Measurements from ENCODE around the gene FGL2.
"Not testable (repeated sequence)": the region's sequence is repeated elsewhere in the genome, so short reads cannot be mapped to it uniquely, and the experiment has no call there.

The FGL2 gene

GRCh38 chr7:77226357-77226839 is 26.8 kb upstream of the FGL2 start:
- Histone ChIP-seq H3K4me3 (ENCODE audit: low read depth, low read length) (no peak overlapping the region), H3K9ac (no peak overlapping the region), H3K4me2 (ENCODE audit: low read length) (no peak overlapping the region), H3K27ac (no peak overlapping the region), H2AFZ (no peak overlapping the region), H3K36me3 (ENCODE audit: control insufficient read depth, insufficient read depth, low read length) (no peaks in the 10 kb centered on the region), H3K27me3 (ENCODE audit: control insufficient read depth, insufficient read depth, low read length) (no peaks in the 10 kb centered on the region), H3K79me2 (no peaks in the 10 kb centered on the region), H3K4me1 (no peaks in the 10 kb centered on the region), H3K9me3 (ENCODE audit: control insufficient read depth, low read length) (no peaks in the 10 kb centered on the region)
- TF ChIP-seq, protein P1, sequence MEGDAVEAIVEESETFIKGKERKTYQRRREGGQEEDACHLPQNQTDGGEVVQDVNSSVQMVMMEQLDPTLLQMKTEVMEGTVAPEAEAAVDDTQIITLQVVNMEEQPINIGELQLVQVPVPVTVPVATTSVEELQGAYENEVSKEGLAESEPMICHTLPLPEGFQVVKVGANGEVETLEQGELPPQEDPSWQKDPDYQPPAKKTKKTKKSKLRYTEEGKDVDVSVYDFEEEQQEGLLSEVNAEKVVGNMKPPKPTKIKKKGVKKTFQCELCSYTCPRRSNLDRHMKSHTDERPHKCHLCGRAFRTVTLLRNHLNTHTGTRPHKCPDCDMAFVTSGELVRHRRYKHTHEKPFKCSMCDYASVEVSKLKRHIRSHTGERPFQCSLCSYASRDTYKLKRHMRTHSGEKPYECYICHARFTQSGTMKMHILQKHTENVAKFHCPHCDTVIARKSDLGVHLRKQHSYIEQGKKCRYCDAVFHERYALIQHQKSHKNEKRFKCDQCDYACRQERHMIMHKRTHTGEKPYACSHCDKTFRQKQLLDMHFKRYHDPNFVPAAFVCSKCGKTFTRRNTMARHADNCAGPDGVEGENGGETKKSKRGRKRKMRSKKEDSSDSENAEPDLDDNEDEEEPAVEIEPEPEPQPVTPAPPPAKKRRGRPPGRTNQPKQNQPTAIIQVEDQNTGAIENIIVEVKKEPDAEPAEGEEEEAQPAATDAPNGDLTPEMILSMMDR (IDR thresholded peaks at IDR 0.05), result no peak

DNA sequence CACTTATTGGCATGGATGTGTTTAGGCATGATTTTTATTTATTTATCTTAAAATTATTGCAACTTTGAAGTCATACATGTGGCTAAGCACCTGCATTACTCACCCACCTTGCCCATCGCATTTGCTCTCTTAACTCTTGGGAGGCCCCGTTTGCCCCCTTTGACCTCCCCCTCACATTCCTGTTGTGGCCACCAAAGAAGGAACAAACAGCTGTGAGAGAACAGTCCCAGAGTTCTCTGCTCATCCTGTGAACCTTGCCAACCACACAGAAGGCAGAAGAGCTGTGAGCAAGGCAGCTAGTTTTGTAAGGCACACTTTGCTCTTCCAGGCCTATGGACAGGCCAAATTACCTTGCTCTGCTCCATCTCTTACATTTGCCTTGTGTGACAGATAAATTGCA is 23.6 kb upstream of the FGL2 start:
- Histone ChIP-seq H3K9ac (no peak overlapping the region), H3K9me3 (ENCODE audit: control insufficient read depth, low read length) (no peaks in the 10 kb centered on the region), H3K4me1 (no peaks in the 10 kb centered on the region), H2AFZ (no peak overlapping the region), H3K36me3 (ENCODE audit: control insufficient read depth, insufficient read depth, low read length) (no peaks in the 10 kb centered on the region), H3K27me3 (ENCODE audit: control insufficient read depth, insufficient read depth, low read length) (no peaks in the 10 kb centered on the region), H3K27ac (no peak overlapping the region), H3K4me2 (ENCODE audit: low read length) (no peak overlapping the region), H3K79me2 (no peaks in the 10 kb centered on the region), H3K4me3 (ENCODE audit: low read depth, low read length) (no peak overlapping the region)
- TF ChIP-seq, protein P1 (IDR thresholded peaks at IDR 0.05), result no peak

DNA sequence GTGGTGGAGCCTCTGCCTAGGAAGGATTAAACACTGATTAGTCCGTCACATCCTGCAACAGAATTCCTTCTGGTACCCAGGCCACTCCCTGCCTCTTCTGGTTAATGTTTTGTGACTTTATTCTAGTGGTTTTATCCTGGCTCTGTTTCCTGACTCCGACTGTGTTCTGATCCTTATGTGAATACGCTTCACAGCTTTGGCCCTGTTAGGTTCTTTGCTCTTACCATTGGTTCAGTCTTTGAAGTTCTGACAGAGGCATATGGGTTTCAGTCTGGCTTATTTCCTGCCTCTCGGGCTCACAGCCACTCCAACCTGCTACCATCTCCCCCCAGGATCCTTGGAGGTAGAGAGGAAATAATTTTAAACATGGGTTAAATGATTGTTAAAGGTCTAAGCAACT is 23.2 kb upstream of the FGL2 start:
- no peaks in the 10 kb centered on the region for H3K36me3 ChIP-seq (ENCODE audit: control insufficient read depth, insufficient read depth, low read length)

DNA sequence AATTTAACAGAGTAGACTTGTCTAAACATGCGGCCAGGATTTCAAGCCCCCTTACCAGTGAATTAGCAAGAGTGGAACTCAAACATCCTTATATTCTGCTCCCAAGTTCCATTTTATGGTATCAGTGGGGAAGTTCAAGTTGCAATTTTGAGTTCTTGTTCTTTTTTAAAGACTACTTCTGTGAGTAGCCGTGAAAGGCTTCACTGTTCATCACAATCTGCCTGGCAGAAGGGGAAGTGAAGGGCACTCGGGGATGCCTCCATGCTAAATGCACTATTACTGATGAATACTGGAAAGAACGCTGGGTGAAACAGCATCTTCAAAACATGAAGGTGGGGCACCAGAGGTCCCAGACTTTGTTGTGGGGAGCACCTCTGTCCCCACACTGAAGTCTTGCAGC is 22.4 kb upstream of the FGL2 start:
- no peak overlapping the region for H3K27ac ChIP-seq
- H3K4me3 ChIP-seq (ENCODE audit: low read depth, low read length), result no peak overlapping the region
- H3K9ac ChIP-seq, result no peak overlapping the region
- no peaks in the 10 kb centered on the region for H3K79me2 ChIP-seq
- H3K27me3 ChIP-seq (ENCODE audit: control insufficient read depth, insufficient read depth, low read length), result no peaks in the 10 kb centered on the region
- H3K36me3 ChIP-seq (ENCODE audit: control insufficient read depth, insufficient read depth, low read length), result no peaks in the 10 kb centered on the region
- TF ChIP-seq, protein P1 (IDR thresholded peaks at IDR 0.05), result no peak
- no peaks in the 10 kb centered on the region for H3K4me1 ChIP-seq
- H3K9me3 ChIP-seq (ENCODE audit: control insufficient read depth, low read length), result no peaks in the 10 kb centered on the region
- no peak overlapping the region for H2AFZ ChIP-seq
- H3K4me2 ChIP-seq (ENCODE audit: low read length), result no peak overlapping the region

More for the DNA sequence above, 23.2 kb upstream of the FGL2 start:
- Histone ChIP-seq H3K4me3 (ENCODE audit: low read depth, low read length) (no peak overlapping the region), H3K4me2 (ENCODE audit: low read length) (no peak overlapping the region), H3K79me2 (no peaks in the 10 kb centered on the region), H3K9me3 (ENCODE audit: control insufficient read depth, low read length) (no peaks in the 10 kb centered on the region), H3K9ac (no peak overlapping the region), H3K4me1 (no peaks in the 10 kb centered on the region), H3K27me3 (ENCODE audit: control insufficient read depth, insufficient read depth, low read length) (no peaks in the 10 kb centered on the region), H2AFZ (no peak overlapping the region), H3K27ac (no peak overlapping the region)
- TF ChIP-seq, protein P1 (IDR thresholded peaks at IDR 0.05), result no peak

- H3K27ac ChIP-seq; H3K36me3 ChIP-seq (ENCODE audit: control insufficient read depth, insufficient read depth, low read length): not testable (repeated sequence)
These were observed 20.2 kb upstream of the FGL2 start for GRCh38 chr7:77219701-77220331.

More at GRCh38 chr7:77219701-77220331, 20.2 kb upstream of the FGL2 start:
- not testable (repeated sequence) for H3K4me1 ChIP-seq; H2AFZ ChIP-seq; H3K4me2 ChIP-seq (ENCODE audit: low read length); H3K79me2 ChIP-seq; H3K9me3 ChIP-seq (ENCODE audit: control insufficient read depth, low read length); H3K27me3 ChIP-seq (ENCODE audit: control insufficient read depth, insufficient read depth, low read length); H3K4me3 ChIP-seq (ENCODE audit: low read depth, low read length); H3K9ac ChIP-seq

Measured in parathyroid adenoma (tissue), 2 donors.